ENCODE data around the gene ETNK2. TPM values are rescaled to one million over a fixed set of nuclear protein-coding genes. Genes with fewer than 3 reads are reported as not detected.

The ETNK2 gene
- total and polyA plus RNA-seq, 2 experiments from 2014 or later: 7.6 to 26.2 TPM

DNA sequence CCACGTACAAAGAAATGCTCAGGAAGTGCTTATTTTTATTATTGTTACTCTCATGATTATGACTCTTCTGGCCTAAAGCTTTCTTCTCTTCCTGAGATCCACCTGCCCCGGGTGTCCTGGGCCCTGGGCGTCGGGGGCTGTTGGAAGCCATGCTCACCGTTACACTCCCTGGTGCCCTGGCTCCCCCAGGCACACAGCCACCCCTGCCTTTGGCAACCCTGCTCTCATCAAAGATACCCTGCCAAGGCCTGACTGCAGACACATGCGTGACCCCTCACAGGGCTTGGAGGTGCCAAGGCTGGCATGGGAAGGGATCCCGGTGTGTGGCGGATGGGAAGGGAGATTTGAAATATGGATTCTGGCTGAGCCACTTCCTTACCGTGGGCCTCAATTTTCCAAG is 47.7 kb upstream of the ETNK2 start:
- H3K27ac ChIP-seq (ENCODE audit: low read depth): no peak overlapping the region
- no peaks in the 10 kb centered on the region for H3K27me3 ChIP-seq (ENCODE audit: insufficient read depth)
- no peak overlapping the region for H3K4me2 ChIP-seq
- H3K4me1 ChIP-seq (ENCODE audit: insufficient read depth): no peaks in the 10 kb centered on the region; the same call in 1 of the 2 replicates
- DNase-seq (ENCODE audit: low spot score) (no peak), ATAC-seq (no peak)
- TF ChIP-seq JUNB (IDR thresholded peaks at IDR 0.05; ENCODE audit: unreplicated experiment) (no peak), EZH2 (IDR thresholded peaks at IDR 0.05; ENCODE audit: low read depth, unreplicated experiment) (no peak), CREB1 (CRISPR knock-in tag; IDR thresholded peaks at IDR 0.05; ENCODE audit: low read depth) (no peak), ZNF114 (CRISPR knock-in tag; IDR thresholded peaks at IDR 0.05) (no peak), ZNF331 (CRISPR knock-in tag; IDR thresholded peaks at IDR 0.05; ENCODE audit: low read depth) (no peak), POLR2AphosphoS5 (IDR thresholded peaks at IDR 0.05; ENCODE audit: low read depth) (no peak), NANOG (IDR thresholded peaks at IDR 0.05; ENCODE audit: borderline replicate concordance) (no peak), EZH2phosphoT487 (IDR thresholded peaks at IDR 0.05; ENCODE audit: unreplicated experiment) (no peak), STAT1 (IDR thresholded peaks at IDR 0.05; ENCODE audit: unreplicated experiment) (no peak)
- TF ChIP-seq, protein P1, sequence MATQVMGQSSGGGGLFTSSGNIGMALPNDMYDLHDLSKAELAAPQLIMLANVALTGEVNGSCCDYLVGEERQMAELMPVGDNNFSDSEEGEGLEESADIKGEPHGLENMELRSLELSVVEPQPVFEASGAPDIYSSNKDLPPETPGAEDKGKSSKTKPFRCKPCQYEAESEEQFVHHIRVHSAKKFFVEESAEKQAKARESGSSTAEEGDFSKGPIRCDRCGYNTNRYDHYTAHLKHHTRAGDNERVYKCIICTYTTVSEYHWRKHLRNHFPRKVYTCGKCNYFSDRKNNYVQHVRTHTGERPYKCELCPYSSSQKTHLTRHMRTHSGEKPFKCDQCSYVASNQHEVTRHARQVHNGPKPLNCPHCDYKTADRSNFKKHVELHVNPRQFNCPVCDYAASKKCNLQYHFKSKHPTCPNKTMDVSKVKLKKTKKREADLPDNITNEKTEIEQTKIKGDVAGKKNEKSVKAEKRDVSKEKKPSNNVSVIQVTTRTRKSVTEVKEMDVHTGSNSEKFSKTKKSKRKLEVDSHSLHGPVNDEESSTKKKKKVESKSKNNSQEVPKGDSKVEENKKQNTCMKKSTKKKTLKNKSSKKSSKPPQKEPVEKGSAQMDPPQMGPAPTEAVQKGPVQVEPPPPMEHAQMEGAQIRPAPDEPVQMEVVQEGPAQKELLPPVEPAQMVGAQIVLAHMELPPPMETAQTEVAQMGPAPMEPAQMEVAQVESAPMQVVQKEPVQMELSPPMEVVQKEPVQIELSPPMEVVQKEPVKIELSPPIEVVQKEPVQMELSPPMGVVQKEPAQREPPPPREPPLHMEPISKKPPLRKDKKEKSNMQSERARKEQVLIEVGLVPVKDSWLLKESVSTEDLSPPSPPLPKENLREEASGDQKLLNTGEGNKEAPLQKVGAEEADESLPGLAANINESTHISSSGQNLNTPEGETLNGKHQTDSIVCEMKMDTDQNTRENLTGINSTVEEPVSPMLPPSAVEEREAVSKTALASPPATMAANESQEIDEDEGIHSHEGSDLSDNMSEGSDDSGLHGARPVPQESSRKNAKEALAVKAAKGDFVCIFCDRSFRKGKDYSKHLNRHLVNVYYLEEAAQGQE (IDR thresholded peaks at IDR 0.05; ENCODE audit: unreplicated experiment): no peak
- TF ChIP-seq, protein P2, sequence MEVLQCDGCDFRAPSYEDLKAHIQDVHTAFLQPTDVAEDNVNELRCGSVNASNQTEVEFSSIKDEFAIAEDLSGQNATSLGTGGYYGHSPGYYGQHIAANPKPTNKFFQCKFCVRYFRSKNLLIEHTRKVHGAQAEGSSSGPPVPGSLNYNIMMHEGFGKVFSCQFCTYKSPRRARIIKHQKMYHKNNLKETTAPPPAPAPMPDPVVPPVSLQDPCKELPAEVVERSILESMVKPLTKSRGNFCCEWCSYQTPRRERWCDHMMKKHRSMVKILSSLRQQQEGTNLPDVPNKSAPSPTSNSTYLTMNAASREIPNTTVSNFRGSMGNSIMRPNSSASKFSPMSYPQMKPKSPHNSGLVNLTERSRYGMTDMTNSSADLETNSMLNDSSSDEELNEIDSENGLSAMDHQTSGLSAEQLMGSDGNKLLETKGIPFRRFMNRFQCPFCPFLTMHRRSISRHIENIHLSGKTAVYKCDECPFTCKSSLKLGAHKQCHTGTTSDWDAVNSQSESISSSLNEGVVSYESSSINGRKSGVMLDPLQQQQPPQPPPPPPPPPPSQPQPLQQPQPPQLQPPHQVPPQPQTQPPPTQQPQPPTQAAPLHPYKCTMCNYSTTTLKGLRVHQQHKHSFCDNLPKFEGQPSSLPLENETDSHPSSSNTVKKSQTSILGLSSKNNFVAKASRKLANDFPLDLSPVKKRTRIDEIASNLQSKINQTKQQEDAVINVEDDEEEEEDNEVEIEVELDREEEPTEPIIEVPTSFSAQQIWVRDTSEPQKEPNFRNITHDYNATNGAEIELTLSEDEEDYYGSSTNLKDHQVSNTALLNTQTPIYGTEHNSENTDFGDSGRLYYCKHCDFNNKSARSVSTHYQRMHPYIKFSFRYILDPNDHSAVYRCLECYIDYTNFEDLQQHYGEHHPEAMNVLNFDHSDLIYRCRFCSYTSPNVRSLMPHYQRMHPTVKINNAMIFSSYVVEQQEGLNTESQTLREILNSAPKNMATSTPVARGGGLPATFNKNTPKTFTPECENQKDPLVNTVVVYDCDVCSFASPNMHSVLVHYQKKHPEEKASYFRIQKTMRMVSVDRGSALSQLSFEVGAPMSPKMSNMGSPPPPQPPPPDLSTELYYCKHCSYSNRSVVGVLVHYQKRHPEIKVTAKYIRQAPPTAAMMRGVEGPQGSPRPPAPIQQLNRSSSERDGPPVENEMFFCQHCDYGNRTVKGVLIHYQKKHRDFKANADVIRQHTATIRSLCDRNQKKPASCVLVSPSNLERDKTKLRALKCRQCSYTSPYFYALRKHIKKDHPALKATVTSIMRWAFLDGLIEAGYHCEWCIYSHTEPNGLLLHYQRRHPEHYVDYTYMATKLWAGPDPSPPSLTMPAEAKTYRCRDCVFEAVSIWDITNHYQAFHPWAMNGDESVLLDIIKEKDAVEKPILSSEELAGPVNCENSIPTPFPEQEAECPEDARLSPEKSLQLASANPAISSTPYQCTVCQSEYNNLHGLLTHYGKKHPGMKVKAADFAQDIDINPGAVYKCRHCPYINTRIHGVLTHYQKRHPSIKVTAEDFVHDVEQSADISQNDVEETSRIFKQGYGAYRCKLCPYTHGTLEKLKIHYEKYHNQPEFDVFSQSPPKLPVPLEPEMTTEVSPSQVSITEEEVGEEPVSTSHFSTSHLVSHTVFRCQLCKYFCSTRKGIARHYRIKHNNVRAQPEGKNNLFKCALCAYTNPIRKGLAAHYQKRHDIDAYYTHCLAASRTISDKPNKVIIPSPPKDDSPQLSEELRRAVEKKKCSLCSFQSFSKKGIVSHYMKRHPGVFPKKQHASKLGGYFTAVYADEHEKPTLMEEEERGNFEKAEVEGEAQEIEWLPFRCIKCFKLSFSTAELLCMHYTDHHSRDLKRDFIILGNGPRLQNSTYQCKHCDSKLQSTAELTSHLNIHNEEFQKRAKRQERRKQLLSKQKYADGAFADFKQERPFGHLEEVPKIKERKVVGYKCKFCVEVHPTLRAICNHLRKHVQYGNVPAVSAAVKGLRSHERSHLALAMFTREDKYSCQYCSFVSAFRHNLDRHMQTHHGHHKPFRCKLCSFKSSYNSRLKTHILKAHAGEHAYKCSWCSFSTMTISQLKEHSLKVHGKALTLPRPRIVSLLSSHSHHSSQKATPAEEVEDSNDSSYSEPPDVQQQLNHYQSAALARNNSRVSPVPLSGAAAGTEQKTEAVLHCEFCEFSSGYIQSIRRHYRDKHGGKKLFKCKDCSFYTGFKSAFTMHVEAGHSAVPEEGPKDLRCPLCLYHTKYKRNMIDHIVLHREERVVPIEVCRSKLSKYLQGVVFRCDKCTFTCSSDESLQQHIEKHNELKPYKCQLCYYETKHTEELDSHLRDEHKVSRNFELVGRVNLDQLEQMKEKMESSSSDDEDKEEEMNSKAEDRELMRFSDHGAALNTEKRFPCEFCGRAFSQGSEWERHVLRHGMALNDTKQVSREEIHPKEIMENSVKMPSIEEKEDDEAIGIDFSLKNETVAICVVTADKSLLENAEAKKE (CRISPR knock-in tag; IDR thresholded peaks at IDR 0.05): no peak
- TF ChIP-seq, protein P3, sequence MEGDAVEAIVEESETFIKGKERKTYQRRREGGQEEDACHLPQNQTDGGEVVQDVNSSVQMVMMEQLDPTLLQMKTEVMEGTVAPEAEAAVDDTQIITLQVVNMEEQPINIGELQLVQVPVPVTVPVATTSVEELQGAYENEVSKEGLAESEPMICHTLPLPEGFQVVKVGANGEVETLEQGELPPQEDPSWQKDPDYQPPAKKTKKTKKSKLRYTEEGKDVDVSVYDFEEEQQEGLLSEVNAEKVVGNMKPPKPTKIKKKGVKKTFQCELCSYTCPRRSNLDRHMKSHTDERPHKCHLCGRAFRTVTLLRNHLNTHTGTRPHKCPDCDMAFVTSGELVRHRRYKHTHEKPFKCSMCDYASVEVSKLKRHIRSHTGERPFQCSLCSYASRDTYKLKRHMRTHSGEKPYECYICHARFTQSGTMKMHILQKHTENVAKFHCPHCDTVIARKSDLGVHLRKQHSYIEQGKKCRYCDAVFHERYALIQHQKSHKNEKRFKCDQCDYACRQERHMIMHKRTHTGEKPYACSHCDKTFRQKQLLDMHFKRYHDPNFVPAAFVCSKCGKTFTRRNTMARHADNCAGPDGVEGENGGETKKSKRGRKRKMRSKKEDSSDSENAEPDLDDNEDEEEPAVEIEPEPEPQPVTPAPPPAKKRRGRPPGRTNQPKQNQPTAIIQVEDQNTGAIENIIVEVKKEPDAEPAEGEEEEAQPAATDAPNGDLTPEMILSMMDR (conservative IDR thresholded peaks at IDR 0.05; ENCODE audit: low read depth in 2 of 2): no peak
- TF ChIP-seq, protein P4, sequence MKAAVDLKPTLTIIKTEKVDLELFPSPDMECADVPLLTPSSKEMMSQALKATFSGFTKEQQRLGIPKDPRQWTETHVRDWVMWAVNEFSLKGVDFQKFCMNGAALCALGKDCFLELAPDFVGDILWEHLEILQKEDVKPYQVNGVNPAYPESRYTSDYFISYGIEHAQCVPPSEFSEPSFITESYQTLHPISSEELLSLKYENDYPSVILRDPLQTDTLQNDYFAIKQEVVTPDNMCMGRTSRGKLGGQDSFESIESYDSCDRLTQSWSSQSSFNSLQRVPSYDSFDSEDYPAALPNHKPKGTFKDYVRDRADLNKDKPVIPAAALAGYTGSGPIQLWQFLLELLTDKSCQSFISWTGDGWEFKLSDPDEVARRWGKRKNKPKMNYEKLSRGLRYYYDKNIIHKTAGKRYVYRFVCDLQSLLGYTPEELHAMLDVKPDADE (IDR thresholded peaks at IDR 0.05): no peak
- no peaks in the 10 kb centered on the region for H3K9me2 ChIP-seq (ENCODE audit: insufficient read depth)
- no peaks in the 10 kb centered on the region for H3K36me3 ChIP-seq (ENCODE audit: insufficient read depth)
- H3F3A ChIP-seq (replicated peaks; ENCODE audit: low read depth): no peaks in the 10 kb centered on the region
- H3K27me3 Mint-ChIP-seq (ENCODE audit: insufficient read depth, low read depth, poor library complexity): peaks cover 5% of the 10 kb centered on the region
- no peak overlapping the region for H3K4me3 Mint-ChIP-seq
- H3K4me3 ChIP-seq: no peak overlapping the region
- H3K4me1 Mint-ChIP-seq: peaks cover 10% of the 10 kb centered on the region; the same call in 2 of the 3 replicates
- no peaks in the 10 kb centered on the region for H3K36me3 Mint-ChIP-seq (ENCODE audit: low read depth)
- H3K79me2 ChIP-seq (replicated peaks; ENCODE audit: insufficient read depth): no peaks in the 10 kb centered on the region
- H3K9me3 Mint-ChIP-seq: no peaks in the 10 kb centered on the region; the same call in 2 of the 3 replicates
- H3K27ac Mint-ChIP-seq: no peak overlapping the region
- H4K20me1 ChIP-seq (replicated peaks; ENCODE audit: insufficient read depth): no peaks in the 10 kb centered on the region; the same call in 1 of the 2 replicates
- no peak overlapping the region for H2AFZ ChIP-seq
